WERI-Rb-1 (cell line): ENCODE results near the gene CASTOR1.

Experiments
- DNase-seq: peaks from one replicate; pipeline ENCODE4 v3.0.0-alpha.2; 2020
- H3K27ac ChIP-seq: fragments of 250-450 bp; sonication (Bioruptor Pico); 2 replicates; pipeline ENCODE4 v1.5.1; 2020; ENCODE audit warnings: mild to moderate bottlenecking, moderate library complexity
- H3K27me3 ChIP-seq: fragments of 250-450 bp; sonication (Bioruptor Pico); 2 replicates; pipeline ENCODE4 v1.5.1; 2021; ENCODE audit warnings: mild to moderate bottlenecking, low read depth, moderate library complexity; ENCODE audit not compliant: insufficient read depth, severe bottlenecking
- H3K36me3 ChIP-seq: fragments of 250-450 bp; sonication (Bioruptor Pico); 2 replicates; pipeline ENCODE4 v1.5.1; 2020; ENCODE audit warnings: mild to moderate bottlenecking, moderate library complexity
- H3K4me3 ChIP-seq: 2 replicates; pipeline ENCODE4 v1.5.1; 2011; ENCODE audit warnings: low read depth, mild to moderate bottlenecking, control low read depth, low read length
- H3K9me3 ChIP-seq: fragments of 250-450 bp; sonication (Bioruptor Pico); 2 replicates; pipeline ENCODE4 v1.5.1; 2021; ENCODE audit warnings: mild to moderate bottlenecking, moderate library complexity; ENCODE audit not compliant: severe bottlenecking
- TF ChIP-seq, protein P1 (sequence below): IDR thresholded peaks from 2 replicates; pipeline ENCODE4 v1.5.1; 2011; ENCODE audit warnings: low read depth, mild to moderate bottlenecking, control low read depth, inconsistent platforms, low read length

Gene CASTOR1

DNA sequence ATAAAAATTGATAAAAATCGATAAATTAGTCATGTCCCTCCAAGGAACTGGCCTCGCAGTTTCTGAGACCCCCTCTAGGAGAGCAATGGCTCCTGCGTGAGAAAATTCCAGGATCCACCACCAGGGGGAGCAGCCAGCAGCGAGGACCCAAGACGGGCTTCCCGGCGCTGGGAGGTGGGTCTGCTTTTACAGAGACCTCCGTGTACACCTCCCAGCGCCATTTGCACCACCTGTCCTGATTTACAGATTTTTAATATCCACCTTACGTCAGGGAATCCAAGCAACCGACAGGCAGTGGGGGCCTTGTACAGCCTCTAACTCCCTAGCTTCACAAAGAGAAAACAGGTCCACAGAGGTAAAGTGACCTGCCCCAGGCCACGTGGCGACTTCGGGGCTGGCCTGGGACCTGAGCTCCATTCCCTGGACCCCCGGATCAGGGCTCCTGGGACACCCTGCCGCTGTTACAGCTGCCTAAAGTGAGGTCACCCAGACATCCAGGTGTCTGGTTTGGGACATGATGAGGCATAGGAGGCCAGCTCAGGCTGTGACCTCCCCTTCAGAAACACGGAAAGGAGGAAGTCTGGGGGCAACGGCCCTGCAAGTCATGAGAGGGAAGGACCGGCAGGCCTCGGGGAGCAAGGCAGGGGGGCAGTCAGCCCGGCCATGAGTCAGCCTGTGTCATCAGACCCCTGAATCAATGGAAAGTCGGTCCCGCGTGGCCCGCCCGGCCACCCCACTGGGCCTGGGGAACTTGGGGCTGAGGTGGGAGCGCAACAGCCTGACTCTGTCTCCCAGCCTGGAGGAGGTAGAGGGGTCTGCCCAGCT is 26.2 kb downstream of the CASTOR1 start:
- Histone ChIP-seq H3K9me3 (no peaks in the 10 kb centered on the region), H3K4me3 (no peak overlapping the region), H3K36me3 (no peaks in the 10 kb centered on the region), H3K27me3 (no peaks in the 10 kb centered on the region), H3K27ac (no peak overlapping the region)
- TF ChIP-seq, protein P1, sequence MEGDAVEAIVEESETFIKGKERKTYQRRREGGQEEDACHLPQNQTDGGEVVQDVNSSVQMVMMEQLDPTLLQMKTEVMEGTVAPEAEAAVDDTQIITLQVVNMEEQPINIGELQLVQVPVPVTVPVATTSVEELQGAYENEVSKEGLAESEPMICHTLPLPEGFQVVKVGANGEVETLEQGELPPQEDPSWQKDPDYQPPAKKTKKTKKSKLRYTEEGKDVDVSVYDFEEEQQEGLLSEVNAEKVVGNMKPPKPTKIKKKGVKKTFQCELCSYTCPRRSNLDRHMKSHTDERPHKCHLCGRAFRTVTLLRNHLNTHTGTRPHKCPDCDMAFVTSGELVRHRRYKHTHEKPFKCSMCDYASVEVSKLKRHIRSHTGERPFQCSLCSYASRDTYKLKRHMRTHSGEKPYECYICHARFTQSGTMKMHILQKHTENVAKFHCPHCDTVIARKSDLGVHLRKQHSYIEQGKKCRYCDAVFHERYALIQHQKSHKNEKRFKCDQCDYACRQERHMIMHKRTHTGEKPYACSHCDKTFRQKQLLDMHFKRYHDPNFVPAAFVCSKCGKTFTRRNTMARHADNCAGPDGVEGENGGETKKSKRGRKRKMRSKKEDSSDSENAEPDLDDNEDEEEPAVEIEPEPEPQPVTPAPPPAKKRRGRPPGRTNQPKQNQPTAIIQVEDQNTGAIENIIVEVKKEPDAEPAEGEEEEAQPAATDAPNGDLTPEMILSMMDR, result peak; percentile 79
- peak; percentile 83 for DNase-seq

DNA sequence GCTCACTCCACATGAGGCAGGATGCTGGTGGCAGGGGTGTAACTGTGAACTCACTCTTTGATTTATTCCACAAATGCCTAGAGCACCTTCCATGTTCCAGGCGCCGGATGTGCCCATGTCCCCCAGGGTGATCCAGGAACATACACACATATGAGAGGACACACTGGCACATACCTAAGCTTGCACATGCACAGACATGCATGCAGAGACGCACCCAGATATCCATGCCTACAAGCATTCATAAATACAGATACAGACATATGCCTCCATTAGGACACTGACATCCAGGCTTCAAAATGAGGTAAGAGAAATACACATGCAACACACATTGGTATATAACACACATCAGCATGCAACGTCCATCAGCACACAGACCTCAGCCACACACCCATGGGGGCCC is 27.2 kb downstream of the CASTOR1 start:
- no peaks in the 10 kb centered on the region for H3K27me3 ChIP-seq
- DNase-seq, result no peak

DNA sequence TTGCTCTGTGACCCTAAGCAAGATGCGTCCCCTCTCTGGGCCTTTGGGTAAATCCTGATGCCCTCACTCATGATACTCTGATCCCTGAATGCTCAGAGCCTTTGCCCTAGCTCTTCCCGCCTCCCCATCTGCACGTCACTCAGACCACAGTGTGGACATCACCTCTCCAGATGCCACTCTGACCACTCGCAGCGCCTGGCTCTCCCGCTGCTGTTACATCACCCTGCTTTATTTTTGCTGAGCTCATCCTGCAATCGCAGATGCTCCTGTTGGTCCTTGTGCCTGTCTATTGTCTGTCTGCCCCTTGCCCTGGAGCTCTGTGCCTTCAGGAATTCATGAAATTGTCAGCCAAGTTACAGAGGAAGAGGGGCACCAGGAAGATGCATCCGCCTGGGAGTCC is 28.2 kb downstream of the CASTOR1 start:
- H3K27me3 ChIP-seq, result no peaks in the 10 kb centered on the region
- no peak for DNase-seq
- no peak overlapping the region for H3K27ac ChIP-seq
- no peaks in the 10 kb centered on the region for H3K36me3 ChIP-seq
- H3K4me3 ChIP-seq, result no peak overlapping the region
- TF ChIP-seq, protein P1, result no peak
- H3K9me3 ChIP-seq, result no peaks in the 10 kb centered on the region

More for the DNA sequence above, 27.2 kb downstream of the CASTOR1 start:
- H3K4me3 ChIP-seq, result no peak overlapping the region
- no peaks in the 10 kb centered on the region for H3K36me3 ChIP-seq
- H3K9me3 ChIP-seq, result no peaks in the 10 kb centered on the region
- TF ChIP-seq, protein P1, result no peak
- H3K27ac ChIP-seq, result no peak overlapping the region

DNA sequence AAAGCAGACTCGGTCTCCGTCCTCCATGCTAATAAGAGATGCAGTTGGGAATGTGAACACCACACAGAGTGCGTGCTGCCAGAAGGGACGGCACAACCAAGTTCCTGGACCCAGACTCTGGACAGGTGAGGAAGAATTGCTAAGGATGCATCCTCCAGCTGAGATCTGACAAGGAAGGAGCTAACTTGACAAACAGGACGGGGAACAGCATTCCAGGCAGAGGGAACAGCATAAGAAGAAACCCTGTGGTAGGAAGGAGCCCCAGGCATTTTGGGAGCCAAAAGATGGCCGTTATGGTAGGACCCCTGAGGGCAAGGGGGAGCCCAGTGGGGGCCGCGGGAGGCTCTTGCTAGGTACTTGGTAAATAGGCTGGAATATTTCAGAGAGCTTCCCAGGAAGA is 28.6 kb downstream of the CASTOR1 start:
- H3K27me3 ChIP-seq, result no peaks in the 10 kb centered on the region
- H3K36me3 ChIP-seq, result no peaks in the 10 kb centered on the region
- H3K9me3 ChIP-seq, result no peaks in the 10 kb centered on the region
- TF ChIP-seq, protein P1, result no peak
- H3K27ac ChIP-seq, result no peak overlapping the region
- H3K4me3 ChIP-seq, result no peak overlapping the region
- DNase-seq, result no peak

DNA sequence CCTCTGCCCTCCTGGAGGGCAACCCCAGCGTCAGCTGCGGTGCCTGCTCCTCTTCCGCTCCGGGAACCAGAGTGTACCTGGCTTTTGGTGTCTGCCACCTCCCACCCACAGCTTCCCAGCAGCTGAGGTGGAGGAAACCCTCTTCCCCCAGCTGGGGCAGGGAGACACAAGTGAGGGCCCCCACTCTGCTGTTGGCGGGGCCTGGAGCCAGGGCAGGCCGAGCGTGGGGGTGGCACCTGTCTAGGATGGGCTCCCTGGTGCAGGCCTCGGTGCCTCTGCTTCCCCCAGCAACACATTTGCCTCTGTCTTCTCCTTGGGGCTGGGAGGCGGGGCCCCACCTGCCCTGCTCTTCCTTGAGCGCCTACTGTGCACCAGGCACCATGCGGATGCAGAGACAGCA is 29.0 kb downstream of the CASTOR1 start:
- H3K4me3 ChIP-seq, result no peak overlapping the region
- H3K27me3 ChIP-seq, result no peaks in the 10 kb centered on the region
- H3K36me3 ChIP-seq, result no peaks in the 10 kb centered on the region
- H3K27ac ChIP-seq, result no peak overlapping the region
- TF ChIP-seq, protein P1, result no peak
- H3K9me3 ChIP-seq, result no peaks in the 10 kb centered on the region
- no peak for DNase-seq

DNA sequence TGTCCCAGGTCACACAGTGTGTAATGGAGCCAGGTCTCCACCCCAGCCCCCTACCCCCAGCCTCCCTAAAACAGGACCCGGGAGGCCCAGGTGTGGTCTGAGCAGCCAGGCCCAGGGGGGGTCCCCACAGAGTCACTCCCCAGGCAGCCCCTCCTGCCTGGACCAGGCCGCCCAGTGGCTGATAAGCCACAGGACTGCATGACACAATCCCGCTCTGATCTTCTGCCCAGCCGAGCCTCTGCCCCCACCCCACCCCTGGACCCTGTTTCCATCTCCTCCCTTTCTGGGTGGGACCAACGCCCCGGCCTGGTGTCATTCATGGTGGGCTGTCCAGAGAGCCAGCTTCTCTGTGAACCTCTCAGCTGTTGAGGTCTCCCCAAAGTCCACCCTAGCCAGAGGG is 35.0 kb downstream of the CASTOR1 start:
- no peak overlapping the region for H3K27ac ChIP-seq
- TF ChIP-seq, protein P1, result no peak
- H3K4me3 ChIP-seq, result no peak overlapping the region
- no peaks in the 10 kb centered on the region for H3K36me3 ChIP-seq
- H3K27me3 ChIP-seq, result no peaks in the 10 kb centered on the region
- no peak for DNase-seq
- no peaks in the 10 kb centered on the region for H3K9me3 ChIP-seq
